Measurements from ENCODE around the gene CD300LG.
A peak's percentile ranks its signal among the peaks of the same experiment; 100 is the strongest.
"Not testable (repeated sequence)": the region's sequence is repeated elsewhere in the genome, so short reads cannot be mapped to it uniquely, and the experiment has no call there.

The CD300LG gene

DNA sequence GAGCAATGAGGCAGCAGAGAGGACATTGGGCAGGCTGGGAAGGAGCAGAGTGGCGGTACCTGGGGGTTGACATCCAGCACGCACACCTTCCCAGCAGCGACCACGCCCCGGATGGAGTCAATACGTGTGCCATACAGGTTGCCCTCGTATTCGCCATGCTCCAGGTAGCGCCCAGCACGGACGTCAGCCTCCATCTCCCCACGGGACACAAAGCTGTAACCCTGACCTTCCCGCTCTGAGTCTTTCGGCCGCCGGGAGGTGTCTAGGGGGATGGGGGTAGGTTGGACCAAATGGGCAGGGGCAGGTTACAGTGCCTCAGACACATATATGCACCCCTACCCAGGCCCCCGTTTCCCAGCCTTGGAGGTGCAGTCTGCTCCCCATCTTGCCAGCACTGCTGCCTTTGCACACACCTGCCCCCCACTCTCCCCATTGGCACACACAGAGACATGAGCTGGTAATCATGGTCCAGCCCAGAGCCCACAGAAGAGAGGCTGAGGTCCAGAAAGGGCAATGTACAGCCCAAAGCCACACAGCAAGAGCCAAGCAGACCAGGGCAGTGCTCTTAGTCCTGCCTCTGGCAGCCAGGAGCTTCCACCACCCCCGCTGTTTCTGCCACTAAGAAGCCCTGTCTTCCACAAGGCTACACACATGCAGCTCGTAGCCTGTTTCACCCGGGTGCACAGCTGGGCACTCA lies 32.9 kb downstream of the CD300LG start:
- no peak for DNase-seq (ENCODE audit: low spot score)

DNA sequence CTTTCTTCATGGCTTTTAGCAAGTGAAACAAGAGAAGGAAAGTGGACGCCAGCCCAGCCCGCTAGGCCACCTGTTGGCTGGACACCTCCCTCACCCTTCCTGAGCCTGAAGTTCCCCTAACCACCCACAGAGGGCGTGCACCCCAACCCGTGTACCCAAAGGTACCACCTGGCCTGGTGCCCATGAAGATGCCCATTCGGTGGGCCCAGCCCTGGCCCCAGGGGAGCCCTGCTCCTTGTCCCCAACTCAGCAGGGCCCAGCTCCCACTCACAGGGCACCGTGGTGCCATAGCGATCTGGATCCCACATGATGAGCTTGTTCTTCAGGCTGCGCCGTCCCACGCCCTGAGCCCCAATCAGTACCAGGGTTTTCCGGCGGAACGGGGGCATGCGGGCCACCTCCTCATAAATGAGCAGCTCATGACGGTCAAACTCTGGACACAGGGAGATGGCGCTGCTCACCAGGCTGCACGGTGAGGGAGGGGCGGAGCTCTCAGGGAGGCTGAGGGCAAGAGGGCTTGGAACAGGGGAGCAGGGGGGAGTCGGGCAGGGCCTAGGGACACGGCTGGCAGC lies 33.5 kb downstream of the CD300LG start:
- peak; percentile 83 for DNase-seq (ENCODE audit: low spot score)

- DNase-seq (ENCODE audit: low spot score) = no peak
Observed at GRCh38 chr17:43881181-43881580, 34.2 kb downstream of the CD300LG start.

- no peak for DNase-seq (ENCODE audit: low spot score)
Observed at GRCh38 chr17:43881758-43882505, 35.0 kb downstream of the CD300LG start.

DNA sequence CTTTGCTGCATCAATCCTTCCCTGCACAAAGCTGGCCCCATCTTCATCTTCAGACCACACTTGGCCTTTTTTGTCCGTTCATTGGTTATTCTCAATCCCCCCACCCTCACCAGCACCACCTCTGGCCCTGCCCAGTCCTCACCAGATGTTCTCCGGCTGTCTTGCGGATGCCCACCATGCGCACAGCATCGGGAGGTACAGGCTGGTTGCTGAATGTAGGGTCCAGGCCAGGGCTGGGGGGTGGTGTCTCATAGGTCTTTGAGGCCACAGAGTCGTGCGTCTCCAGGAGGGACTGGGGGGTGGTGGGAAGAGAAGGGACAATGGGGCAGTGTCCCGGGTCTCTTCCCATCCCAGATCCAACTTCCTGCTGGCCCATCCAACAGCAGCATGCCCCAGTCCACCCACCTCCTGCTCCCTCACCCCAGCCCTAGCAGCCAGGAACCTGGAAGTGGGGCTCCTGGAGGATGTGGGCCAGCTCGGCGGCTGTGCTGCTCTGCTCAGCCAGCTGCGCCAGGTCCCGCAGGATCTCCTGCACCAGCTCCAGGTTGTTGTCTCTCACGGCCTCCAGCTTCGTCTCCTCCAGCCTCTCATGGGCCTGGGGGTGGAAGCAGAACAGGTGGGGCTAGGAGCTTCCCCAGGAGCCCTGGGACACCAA lies 35.9 kb downstream of the CD300LG start:
- DNase-seq (ENCODE audit: low spot score) = no peak

DNA sequence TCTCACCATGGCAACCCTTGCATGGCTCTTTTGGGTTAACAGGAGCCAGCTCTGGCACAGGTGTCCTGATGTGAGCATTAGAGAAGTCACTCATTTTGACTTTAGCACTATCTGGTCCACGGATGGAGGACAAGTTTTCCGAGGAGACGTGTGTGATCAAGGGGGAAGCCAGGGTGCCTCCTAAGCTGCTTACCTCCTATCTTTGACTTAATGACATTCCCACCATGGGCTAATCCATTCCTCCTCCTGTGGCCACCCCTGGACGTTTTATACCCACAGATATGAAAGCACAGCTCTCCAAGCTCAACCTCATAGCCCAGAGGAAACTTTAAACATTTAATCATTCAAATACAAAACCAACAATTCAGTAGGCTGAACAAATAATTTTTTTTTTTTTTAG lies 41.6 kb downstream of the CD300LG start:
- no peak for DNase-seq (ENCODE audit: low spot score)

- DNase-seq (ENCODE audit: low spot score) = peak; percentile 19
Observed at GRCh38 chr17:43890240-43890639, 43.3 kb downstream of the CD300LG start.

DNA sequence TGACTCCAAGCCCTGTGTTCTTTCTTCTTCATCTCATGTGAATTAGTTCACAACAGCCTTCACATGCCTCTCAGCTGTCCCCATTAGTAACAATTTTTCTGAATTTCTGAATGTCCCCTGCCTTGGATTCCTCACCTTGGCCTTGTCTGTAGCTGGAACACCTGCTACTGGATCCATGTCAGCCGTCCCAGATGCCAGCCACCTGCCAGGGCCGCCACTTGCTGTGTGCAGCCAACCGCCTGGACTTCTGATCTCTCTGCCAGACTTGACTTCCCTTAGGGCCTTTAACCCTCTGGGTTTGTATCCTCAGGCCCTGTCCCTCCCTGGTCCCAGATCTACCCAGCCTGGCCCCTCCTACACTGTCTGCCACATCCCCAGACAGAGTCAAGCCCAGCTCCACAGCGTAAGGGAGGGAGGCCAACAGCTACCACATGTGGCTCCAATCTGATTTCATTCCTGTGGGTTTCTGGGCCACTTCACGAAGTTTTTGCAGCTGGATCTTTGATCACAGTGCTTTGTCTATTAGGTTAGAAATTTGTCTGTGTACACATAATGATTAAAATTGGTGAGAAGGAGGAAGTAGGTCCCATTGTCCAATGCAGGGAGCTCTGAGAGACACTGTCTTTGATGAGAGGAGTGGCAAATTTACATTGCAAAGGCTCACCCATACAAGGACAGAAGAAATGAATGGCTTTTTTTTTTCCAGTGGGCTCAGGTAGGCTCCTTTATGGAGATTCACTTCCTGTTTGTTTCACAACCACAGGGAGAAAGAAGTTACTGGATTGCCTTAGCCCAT lies 45.1 kb downstream of the CD300LG start:
- no peak for DNase-seq (ENCODE audit: low spot score)

DNA sequence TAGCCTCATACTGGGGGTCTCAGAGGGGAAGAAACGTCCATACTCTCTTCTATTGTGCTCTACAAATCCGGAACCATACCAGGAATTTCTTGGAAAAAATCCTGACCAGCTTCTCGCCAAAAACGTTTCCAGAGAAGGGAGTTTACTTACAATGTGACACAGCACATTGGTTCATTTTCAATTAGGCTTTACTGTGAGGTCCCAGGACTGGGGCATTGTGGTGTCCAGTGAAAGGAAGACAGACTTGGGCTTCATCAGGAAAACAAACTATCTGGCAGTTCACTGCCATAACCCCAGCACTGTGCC lies 45.6 kb downstream of the CD300LG start:
- DNase-seq (ENCODE audit: low spot score) = no peak

DNA sequence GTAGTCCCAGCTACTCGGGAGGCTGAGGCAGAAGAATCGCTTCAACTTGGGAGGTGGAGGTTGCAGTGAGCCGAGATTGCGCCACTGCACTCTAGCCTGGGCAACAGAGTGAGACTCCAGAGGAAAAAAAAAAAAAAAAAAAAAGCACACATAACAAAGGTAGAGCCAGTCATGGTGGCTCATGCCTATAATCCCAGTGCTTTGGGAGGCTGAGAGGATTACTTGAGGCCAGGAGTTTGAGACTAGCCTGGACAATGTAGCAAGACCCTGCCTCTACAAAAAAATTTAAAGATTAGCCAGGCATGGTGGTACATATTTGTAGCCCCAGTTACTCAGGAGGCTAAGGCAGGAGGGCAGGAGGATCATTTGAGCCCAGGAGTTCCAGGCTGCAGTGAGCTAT lies 47.5 kb downstream of the CD300LG start:
- not testable (repeated sequence) for DNase-seq (ENCODE audit: low spot score)

GRCh38 chr17:43897831-43898230 lies 50.9 kb downstream of the CD300LG start:
- no peak for DNase-seq (ENCODE audit: low spot score)

DNA sequence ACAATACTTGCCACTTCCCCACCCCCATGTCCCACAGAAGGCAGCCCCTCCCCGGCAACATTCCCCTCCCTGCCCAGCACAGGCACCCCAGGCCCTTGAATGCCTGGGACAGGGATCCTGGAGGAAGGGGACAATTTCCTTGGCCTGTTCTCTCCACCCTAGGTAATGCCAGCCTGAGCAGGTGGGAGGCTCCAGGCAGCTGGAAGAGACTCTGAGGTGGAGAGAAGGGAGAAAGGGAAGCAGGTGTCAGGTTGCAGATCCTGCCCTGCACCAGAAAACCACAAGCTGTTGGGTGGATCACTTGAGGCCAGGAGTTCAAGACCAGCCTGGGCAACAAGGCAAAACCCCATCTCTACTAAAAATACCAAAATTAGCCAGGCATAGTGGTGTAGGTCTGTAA lies 51.5 kb downstream of the CD300LG start:
- DNase-seq (ENCODE audit: low spot score) = no peak

DNA sequence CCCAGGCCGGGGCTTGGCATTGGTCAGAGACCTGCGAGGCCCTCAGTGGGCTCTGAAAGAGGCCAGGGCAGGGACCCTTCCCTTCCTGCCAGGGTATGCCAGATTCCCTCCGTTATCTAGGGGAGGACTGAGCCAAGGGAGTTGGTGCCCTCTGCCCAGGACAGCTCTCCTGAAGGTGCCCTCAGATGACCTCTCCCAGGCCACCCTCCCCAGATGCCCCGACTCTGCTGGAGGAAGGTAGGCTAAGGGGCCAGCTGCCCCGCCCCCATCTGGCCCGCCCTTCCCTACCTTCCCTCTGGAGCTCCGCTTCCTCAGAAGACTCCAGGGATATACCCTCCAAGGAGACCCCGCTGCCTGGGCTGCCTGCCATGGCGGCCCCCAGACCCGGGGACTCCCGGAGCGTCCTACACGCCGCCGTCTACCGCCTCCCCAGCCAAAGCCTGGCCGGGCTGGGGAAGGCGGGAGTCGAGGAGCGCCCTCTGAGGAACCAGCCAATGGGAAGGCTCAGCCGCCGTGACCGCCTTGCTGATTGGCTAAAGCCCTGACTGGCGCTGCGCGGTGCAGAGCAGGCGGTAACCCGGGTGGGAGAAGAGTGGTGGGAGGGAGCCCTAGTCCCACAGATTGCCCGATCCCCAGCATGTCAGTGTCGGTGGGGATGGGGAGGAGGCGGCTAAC lies 53.3 kb downstream of the CD300LG start:
- DNase-seq (ENCODE audit: low spot score) = peak; percentile 99

DNA sequence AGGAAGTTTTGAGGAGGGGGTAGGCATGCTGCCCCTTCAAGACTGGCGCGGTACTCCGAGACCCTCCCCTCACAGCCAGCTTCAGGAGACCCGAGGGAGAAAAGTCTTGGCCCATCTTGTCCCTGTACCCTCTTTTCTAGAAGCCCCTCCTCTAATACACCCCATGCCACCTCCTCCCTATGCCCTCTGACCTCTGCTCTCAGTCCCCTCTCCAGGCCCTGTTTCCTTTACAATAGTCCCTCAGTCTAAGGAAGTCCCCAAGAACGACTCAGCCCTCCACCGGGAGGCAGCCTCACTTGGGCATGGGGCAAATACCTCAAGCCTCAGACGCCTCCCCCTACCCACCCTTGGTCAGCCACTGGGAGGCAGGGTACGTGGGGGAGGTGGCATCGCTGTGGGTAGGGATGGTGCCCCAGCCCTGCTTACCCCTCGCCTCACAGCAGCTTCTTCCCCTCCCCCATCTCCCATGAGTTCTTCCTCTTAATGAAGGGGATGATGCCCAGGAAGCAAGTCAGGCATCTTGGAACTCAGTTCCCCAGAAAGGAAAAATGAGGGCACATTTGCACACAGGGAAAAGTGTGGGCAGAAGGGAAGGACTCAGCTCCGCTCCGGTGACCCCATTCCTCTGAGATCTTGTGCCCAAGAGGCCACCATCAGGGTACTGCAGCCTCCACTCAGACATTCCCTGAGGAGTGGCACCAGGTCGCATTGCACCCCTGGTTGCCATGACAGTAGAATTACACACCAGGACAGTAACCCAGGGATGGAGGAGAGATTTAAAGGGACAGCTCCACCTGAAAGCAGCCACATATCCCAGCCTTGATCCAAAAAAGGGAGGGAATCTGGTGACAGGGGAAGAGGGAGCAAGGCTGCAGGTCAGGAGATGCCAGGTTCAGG lies 54.1 kb downstream of the CD300LG start:
- DNase-seq (ENCODE audit: low spot score) = no peak

- peak; percentile 82 for DNase-seq (ENCODE audit: low spot score)
Observed at GRCh38 chr17:43901861-43902589, 55.0 kb downstream of the CD300LG start.

DNA sequence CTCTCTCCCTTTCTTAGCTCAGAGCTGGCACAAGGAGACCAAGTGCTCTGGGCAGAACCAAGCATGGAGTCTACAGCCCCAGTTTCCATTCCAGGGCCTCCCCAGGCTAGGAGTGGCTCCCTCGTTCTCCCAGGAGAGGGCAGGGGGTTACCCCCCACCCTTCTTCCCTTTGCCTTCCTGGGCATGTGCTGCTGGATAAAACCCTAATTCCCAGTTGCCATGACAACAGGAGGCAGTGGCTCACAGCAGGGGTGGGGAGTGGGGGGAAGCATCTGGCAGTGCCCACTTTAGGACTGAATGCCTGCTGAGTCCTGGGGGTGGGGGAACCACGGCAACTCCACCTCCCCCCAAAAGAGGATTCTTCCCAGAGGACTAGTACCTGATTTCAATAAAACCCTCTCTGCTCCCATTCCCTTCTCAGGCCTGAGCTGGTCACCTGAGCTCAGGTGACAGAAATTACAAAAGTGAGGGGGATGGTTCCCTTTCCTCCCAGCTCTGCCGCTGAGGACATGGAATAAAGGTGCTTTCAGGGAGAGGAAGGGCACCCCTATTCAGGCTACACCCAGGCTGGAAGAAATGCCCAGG lies 58.5 kb downstream of the CD300LG start:
- peak; percentile 79 for DNase-seq (ENCODE audit: low spot score)

DNA sequence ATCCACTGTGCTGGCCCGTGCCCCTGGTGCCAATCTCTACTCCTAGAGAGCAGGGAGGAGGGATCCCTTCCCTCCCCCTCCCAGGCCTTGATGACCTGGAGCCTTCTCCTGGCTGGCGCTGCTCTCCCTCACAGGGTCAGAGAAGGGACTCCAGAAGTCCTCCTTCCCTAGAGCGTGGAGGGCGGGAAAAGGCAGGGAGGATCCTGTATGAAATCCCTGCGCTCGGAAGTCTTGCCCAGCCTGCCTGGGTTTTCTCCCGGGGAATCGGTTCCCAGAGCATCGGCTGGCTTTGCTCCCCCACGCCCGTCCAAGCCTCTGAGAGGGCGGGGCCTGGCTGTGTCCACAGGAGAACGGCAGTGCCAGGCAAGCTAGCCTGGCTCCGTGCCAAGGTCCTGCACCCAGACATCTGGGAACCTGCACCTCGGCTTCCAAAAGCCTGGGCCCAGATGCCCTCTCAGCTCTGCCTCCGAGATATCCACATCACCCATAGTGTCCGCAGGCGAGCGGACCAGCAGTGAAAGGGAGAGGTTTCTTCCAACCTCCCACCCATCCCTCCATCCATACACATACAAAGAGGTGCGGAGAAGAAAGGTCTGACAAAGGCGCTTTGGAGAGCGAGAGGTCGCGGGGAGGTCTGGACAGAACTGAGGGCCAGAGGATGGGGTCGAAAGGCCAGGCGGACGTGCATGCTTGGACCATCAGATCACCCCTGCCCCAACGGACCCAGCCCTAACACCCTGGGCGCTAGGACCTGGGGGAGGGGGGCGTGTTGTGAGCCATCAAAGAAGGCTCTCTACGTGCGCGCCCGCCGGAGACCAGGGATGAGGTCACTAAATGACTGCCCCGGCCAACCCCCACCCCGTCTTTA lies 59.2 kb downstream of the CD300LG start:
- peak; percentile 93 for DNase-seq (ENCODE audit: low spot score)

DNA sequence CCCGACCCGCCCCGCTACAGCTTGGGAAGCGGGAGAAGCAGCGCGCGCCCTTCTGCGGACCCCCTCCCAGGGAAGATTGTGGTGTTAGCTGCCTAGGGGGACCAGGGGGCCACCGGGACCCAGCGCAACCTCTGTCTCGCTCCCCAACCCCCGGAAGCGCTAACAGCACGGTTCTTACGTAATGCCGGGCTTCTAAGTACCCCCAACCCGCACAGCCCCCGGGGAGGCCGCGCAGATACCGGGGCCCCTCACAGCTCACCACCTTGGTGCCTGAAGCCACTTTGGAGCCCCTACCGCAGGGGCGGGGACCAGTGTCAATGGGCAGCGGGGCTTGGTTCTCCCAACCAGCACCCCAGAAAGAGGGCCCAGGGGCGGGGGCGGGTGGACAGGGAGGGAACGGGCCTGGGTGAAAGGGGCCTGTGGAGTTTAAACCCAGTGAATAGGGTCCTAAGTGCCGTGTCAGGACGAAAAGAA lies 60.0 kb downstream of the CD300LG start:
- DNase-seq (ENCODE audit: low spot score) = no peak

Data from ecto neural progenitor cell (in vitro differentiated cells).